Measurements from ENCODE around the gene MRAP. TPM values are rescaled to one million over a fixed set of nuclear protein-coding genes. Genes with fewer than 3 reads are reported as not detected.

The MRAP gene
- total RNA-seq, 2 experiments from 2014 or later = not detected

- ATAC-seq (ENCODE audit: low read depth) = no peak
- no peaks in the 10 kb centered on the region for H3K9me3 Mint-ChIP-seq
- no peak for DNase-seq
- no peaks in the 10 kb centered on the region for H3K27me3 Mint-ChIP-seq
- no peak overlapping the region for H3K4me3 Mint-ChIP-seq
- no peak overlapping the region for H3K27ac Mint-ChIP-seq
- POLR2A ChIA-PET = no interaction called here
- peaks cover 38% of the 10 kb centered on the region for H3K36me3 Mint-ChIP-seq
- H3K4me1 Mint-ChIP-seq = peaks cover 4% of the 10 kb centered on the region
Measured at GRCh38 chr21:32334980-32335531, 36.4 kb downstream of the MRAP start.

- POLR2A ChIA-PET = no interaction called here
- Mint-ChIP-seq H3K27me3 (no peaks in the 10 kb centered on the region), H3K4me3 (no peak overlapping the region), H3K4me1 (peaks cover 4% of the 10 kb centered on the region), H3K9me3 (no peaks in the 10 kb centered on the region), H3K27ac (no peak overlapping the region), H3K36me3 (peaks cover 41% of the 10 kb centered on the region)
- DNase-seq = no peak
- no peak for ATAC-seq (ENCODE audit: low read depth)
Measured at GRCh38 chr21:32335601-32336575, 37.2 kb downstream of the MRAP start.

DNA sequence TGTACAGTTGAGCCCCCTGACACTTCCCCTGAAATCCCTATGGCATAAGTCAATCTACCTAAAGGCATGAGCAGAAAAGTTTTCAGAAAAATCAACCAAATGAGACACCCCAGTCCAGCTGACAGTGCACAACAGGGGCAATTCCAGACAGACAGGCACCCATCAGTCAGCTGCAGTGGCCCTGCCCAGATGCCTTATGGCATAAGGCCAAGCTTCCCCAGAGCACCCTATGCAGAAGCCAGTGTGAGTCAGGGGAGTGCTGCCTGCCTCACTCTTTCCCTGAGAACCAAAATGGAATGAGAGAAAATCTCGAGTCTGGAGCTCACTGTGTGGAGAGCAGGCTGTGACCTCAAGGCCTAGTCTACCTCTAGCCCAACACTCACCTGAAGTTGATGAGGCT, 38.1 kb downstream of the MRAP start:
- ATAC-seq (ENCODE audit: low read depth) (no peak), DNase-seq (no peak)
- Mint-ChIP-seq H3K27ac (no peak overlapping the region), H3K36me3 (peaks cover 41% of the 10 kb centered on the region), H3K4me1 (peaks cover 4% of the 10 kb centered on the region), H3K9me3 (no peaks in the 10 kb centered on the region), H3K27me3 (no peaks in the 10 kb centered on the region), H3K4me3 (no peak overlapping the region)
- POLR2A ChIA-PET = no interaction called here

- Mint-ChIP-seq H3K36me3 (peaks cover 38% of the 10 kb centered on the region), H3K4me1 (peaks cover 4% of the 10 kb centered on the region), H3K27me3 (no peaks in the 10 kb centered on the region), H3K27ac (no peak overlapping the region), H3K4me3 (no peak overlapping the region), H3K9me3 (no peaks in the 10 kb centered on the region)
- DNase-seq (no peak), ATAC-seq (ENCODE audit: low read depth) (no peak)
- POLR2A ChIA-PET = no interaction called here
Measured at GRCh38 chr21:32337206-32337605, 38.6 kb downstream of the MRAP start.

GRCh38 chr21:32338209-32338921, 39.7 kb downstream of the MRAP start:
- H3K9me3 Mint-ChIP-seq = no peaks in the 10 kb centered on the region
- no peak overlapping the region for H3K27ac Mint-ChIP-seq
- ATAC-seq (ENCODE audit: low read depth) (no peak), DNase-seq (no peak)
- POLR2A ChIA-PET = no interaction called here
- H3K4me1 Mint-ChIP-seq = no peaks in the 10 kb centered on the region
- H3K36me3 Mint-ChIP-seq = peaks cover 32% of the 10 kb centered on the region
- no peaks in the 10 kb centered on the region for H3K27me3 Mint-ChIP-seq
- no peak overlapping the region for H3K4me3 Mint-ChIP-seq

- no peak overlapping the region for H3K27ac Mint-ChIP-seq
- peaks cover 8% of the 10 kb centered on the region for H3K9me3 Mint-ChIP-seq
- H3K4me3 Mint-ChIP-seq = no peak overlapping the region
- H3K4me1 Mint-ChIP-seq = no peaks in the 10 kb centered on the region
- ATAC-seq (ENCODE audit: low read depth) = no peak
- H3K36me3 Mint-ChIP-seq = peaks cover 47% of the 10 kb centered on the region
- POLR2A ChIA-PET = no interaction called here
- no peaks in the 10 kb centered on the region for H3K27me3 Mint-ChIP-seq
- DNase-seq = no peak
Measured at GRCh38 chr21:32340863-32341848, 42.5 kb downstream of the MRAP start.

- no peak overlapping the region for H3K4me3 Mint-ChIP-seq
- ATAC-seq (ENCODE audit: low read depth) (no peak), DNase-seq (no peak)
- no peak overlapping the region for H3K27ac Mint-ChIP-seq
- peaks cover 7% of the 10 kb centered on the region for H3K4me1 Mint-ChIP-seq
- peaks cover 61% of the 10 kb centered on the region for H3K36me3 Mint-ChIP-seq
- POLR2A ChIA-PET = no interaction called here
- H3K27me3 Mint-ChIP-seq = no peaks in the 10 kb centered on the region
- H3K9me3 Mint-ChIP-seq = peaks cover 8% of the 10 kb centered on the region
Measured at GRCh38 chr21:32346951-32347350, 48.3 kb downstream of the MRAP start.

- H3K4me1 Mint-ChIP-seq = peaks cover 7% of the 10 kb centered on the region
- no peak overlapping the region for H3K27ac Mint-ChIP-seq
- POLR2A ChIA-PET = no interaction called here
- H3K9me3 Mint-ChIP-seq = peaks cover 8% of the 10 kb centered on the region
- H3K36me3 Mint-ChIP-seq = peaks cover 64% of the 10 kb centered on the region
- ATAC-seq (ENCODE audit: low read depth) = no peak
- H3K4me3 Mint-ChIP-seq = no peak overlapping the region
- DNase-seq = peak; percentile 8
- H3K27me3 Mint-ChIP-seq = no peaks in the 10 kb centered on the region
Measured at GRCh38 chr21:32347351-32347750, 48.7 kb downstream of the MRAP start.

GRCh38 chr21:32347977-32348376, 49.3 kb downstream of the MRAP start:
- no peak overlapping the region for H3K27ac Mint-ChIP-seq
- H3K9me3 Mint-ChIP-seq = peaks cover 8% of the 10 kb centered on the region
- peaks cover 7% of the 10 kb centered on the region for H3K4me1 Mint-ChIP-seq
- ATAC-seq (ENCODE audit: low read depth) (no peak), DNase-seq (no peak)
- POLR2A ChIA-PET = no interaction called here
- H3K36me3 Mint-ChIP-seq = peaks cover 64% of the 10 kb centered on the region
- no peak overlapping the region for H3K4me3 Mint-ChIP-seq
- no peaks in the 10 kb centered on the region for H3K27me3 Mint-ChIP-seq

DNA sequence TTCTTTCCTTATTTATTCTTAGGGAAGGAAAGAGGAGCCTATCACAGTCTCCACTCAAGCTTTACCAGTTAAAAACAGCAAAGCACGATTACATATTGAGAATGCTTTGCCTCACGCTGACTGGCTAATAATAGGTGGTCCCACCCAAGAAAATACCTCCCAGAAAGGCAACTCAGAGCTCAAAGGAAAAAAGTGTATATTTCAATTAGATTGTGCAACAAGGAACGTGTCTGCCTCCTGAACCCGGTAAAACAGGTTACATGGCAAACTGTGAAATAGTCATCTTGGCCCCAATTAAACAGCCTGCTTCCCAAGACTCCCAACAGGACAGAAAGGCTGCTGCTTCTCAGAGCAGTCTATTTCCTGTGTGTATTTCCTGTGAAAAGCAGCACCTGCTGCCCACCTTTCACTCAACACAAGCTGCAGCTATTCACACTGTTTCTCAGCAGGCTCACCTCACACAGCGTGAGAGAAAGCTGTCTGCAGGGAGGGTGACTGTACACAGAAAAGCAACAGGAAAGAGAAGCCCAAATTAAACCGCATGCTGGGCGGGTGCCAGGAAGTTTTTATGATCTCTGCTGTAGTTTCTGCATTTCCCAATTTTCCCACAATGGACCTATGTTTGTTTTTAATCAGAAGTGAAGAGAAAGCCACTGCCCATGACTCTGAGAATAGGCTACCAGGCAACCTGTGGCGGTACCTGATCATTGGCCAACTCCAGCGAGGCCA, 50.1 kb downstream of the MRAP start:
- H3K4me3 Mint-ChIP-seq = no peak overlapping the region
- POLR2A ChIA-PET = no interaction called here

DNA sequence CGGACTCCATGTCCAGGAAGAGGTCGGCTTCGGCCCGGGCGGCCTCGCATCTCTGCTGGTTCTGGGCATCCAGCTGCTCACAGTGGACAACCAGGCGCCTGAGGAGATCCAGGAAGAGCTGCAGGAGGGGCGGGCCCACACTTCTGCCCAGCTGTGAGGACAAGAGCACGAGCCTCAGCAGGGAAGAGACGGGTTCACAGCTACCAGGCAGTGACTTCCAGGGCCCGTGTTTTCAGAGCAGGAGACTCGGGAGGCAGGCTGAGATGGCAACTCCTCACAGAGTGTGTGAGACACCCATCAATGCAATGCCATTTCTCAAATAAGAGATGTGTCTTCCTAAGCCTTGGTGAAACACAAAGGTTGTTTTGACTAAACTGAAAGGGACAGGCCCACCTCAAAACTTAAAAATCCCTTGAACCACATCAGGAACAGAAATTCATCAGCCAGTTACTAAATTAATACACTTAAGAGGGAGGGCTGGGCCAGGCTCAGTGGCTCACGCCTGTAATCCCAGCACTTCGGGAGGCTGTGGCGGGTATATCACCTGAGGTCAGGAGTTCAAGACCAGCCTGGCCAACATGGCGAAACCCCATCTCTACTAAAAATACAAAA, 50.8 kb downstream of the MRAP start:
- Mint-ChIP-seq H3K27me3 (no peaks in the 10 kb centered on the region), H3K9me3 (peaks cover 6% of the 10 kb centered on the region), H3K4me3 (no peak overlapping the region), H3K27ac (no peak overlapping the region), H3K36me3 (peaks cover 51% of the 10 kb centered on the region), H3K4me1 (peaks cover 7% of the 10 kb centered on the region)
- DNase-seq = no peak
- no peak for ATAC-seq (ENCODE audit: low read depth)
- POLR2A ChIA-PET = no interaction called here

More for the DNA sequence above, 50.1 kb downstream of the MRAP start:
- Mint-ChIP-seq H3K27me3 (no peaks in the 10 kb centered on the region), H3K36me3 (peaks cover 56% of the 10 kb centered on the region), H3K27ac (no peak overlapping the region), H3K4me1 (peaks cover 7% of the 10 kb centered on the region), H3K9me3 (peaks cover 8% of the 10 kb centered on the region)
- ATAC-seq (ENCODE audit: low read depth) = no peak
- no peak for DNase-seq

Measured in activated naive CD8-positive, alpha-beta T cell treated with anti-CD3 and anti-CD28 coated beads, Interleukin-2, amount 10 ng/mL, durations not matched to agents 7 days and 5 days (primary cell).